ENCODE data around the gene MST1.
"Not testable (repeated sequence)": the region's sequence is repeated elsewhere in the genome, so short reads cannot be mapped to it uniquely, and the experiment has no call there.

MST1 gene

GRCh38 chr3:49699281-49699979 is 10.2 kb upstream of the MST1 start:
- Histone ChIP-seq H3K4me3 (ENCODE audit: low read depth in 1 of 2, low read length in 2 of 2) (no peak overlapping the region), H2AFZ (ENCODE audit: low read depth, low read length) (no peak overlapping the region), H3K4me1 (ENCODE audit: insufficient read depth, low read length) (no peaks in the 10 kb centered on the region), H4K20me1 (ENCODE audit: insufficient read depth, low read length) (peaks cover 7% of the 10 kb centered on the region), H3K27ac (ENCODE audit: low read length) (no peak overlapping the region), H3K9ac (ENCODE audit: low read depth, low read length) (no peak overlapping the region), H3K27me3 (ENCODE audit: insufficient read depth, low read length, poor library complexity) (no peaks in the 10 kb centered on the region), H3K79me2 (ENCODE audit: insufficient read depth, low read length) (peaks cover 1% of the 10 kb centered on the region; the same call in 1 of the 2 replicates), H3K4me2 (ENCODE audit: insufficient read depth, low read length) (no peak overlapping the region), H3K36me3 (ENCODE audit: insufficient read depth, low read length) (peaks cover 56% of the 10 kb centered on the region), H3K9me3 (ENCODE audit: insufficient read depth, low read length, severe bottlenecking) (no peaks in the 10 kb centered on the region)
- TF ChIP-seq EZH2 (IDR thresholded peaks at IDR 0.05; ENCODE audit: borderline replicate concordance, low read depth, low read length, severe bottlenecking), result no peak
- TF ChIP-seq CTCF (IDR thresholded peaks at IDR 0.05; ENCODE audit: borderline replicate concordance, extremely low read depth, low read length, poor library complexity, severe bottlenecking), result no peak
- no peak for ATAC-seq (ENCODE audit: insufficient read depth, low read depth)
- no peak for DNase-seq

GRCh38 chr3:49695350-49696015 is 6.2 kb upstream of the MST1 start:
- H3K9ac ChIP-seq (ENCODE audit: low read depth, low read length); H2AFZ ChIP-seq (ENCODE audit: low read depth, low read length); H3K4me2 ChIP-seq (ENCODE audit: insufficient read depth, low read length); H4K20me1 ChIP-seq (ENCODE audit: insufficient read depth, low read length); DNase-seq; H3K9me3 ChIP-seq (ENCODE audit: insufficient read depth, low read length, severe bottlenecking); ATAC-seq (ENCODE audit: insufficient read depth, low read depth); H3K27me3 ChIP-seq (ENCODE audit: insufficient read depth, low read length, poor library complexity); H3K4me3 ChIP-seq (ENCODE audit: low read depth in 1 of 2, low read length in 2 of 2); H3K27ac ChIP-seq (ENCODE audit: low read length): not testable (repeated sequence)
- H3K36me3 ChIP-seq (ENCODE audit: insufficient read depth, low read length), result peaks cover 27% of the 10 kb centered on the region
- H3K4me1 ChIP-seq (ENCODE audit: insufficient read depth, low read length), result peaks cover 13% of the 10 kb centered on the region
- H3K79me2 ChIP-seq (ENCODE audit: insufficient read depth, low read length), result peaks cover 15% of the 10 kb centered on the region

- not testable (repeated sequence) for H4K20me1 ChIP-seq (ENCODE audit: insufficient read depth, low read length); H3K27me3 ChIP-seq (ENCODE audit: insufficient read depth, low read length, poor library complexity); ATAC-seq (ENCODE audit: insufficient read depth, low read depth); DNase-seq; H3K27ac ChIP-seq (ENCODE audit: low read length); H3K4me2 ChIP-seq (ENCODE audit: insufficient read depth, low read length); H3K9me3 ChIP-seq (ENCODE audit: insufficient read depth, low read length, severe bottlenecking); H3K4me3 ChIP-seq (ENCODE audit: low read depth in 1 of 2, low read length in 2 of 2); H2AFZ ChIP-seq (ENCODE audit: low read depth, low read length); H3K9ac ChIP-seq (ENCODE audit: low read depth, low read length)
- Histone ChIP-seq H3K79me2 (ENCODE audit: insufficient read depth, low read length) (peaks cover 25% of the 10 kb centered on the region), H3K36me3 (ENCODE audit: insufficient read depth, low read length) (peaks cover 18% of the 10 kb centered on the region), H3K4me1 (ENCODE audit: insufficient read depth, low read length) (peaks cover 19% of the 10 kb centered on the region)
Measured at GRCh38 chr3:49694409-49695070, 5.3 kb upstream of the MST1 start.

- H3K9ac ChIP-seq (ENCODE audit: low read depth, low read length); H3K36me3 ChIP-seq (ENCODE audit: insufficient read depth, low read length); DNase-seq; H3K9me3 ChIP-seq (ENCODE audit: insufficient read depth, low read length, severe bottlenecking); H4K20me1 ChIP-seq (ENCODE audit: insufficient read depth, low read length); H3K27ac ChIP-seq (ENCODE audit: low read length); H2AFZ ChIP-seq (ENCODE audit: low read depth, low read length); H3K27me3 ChIP-seq (ENCODE audit: insufficient read depth, low read length, poor library complexity); ATAC-seq (ENCODE audit: insufficient read depth, low read depth): not testable (repeated sequence)
- Histone ChIP-seq H3K4me3 (ENCODE audit: low read depth in 1 of 2, low read length in 2 of 2) (peak overlapping the region in 1 of 2 experiments; percentile 81; a peak in 1 of 4 replicates), H3K79me2 (ENCODE audit: insufficient read depth, low read length) (peaks cover 29% of the 10 kb centered on the region), H3K4me1 (ENCODE audit: insufficient read depth, low read length) (peaks cover 28% of the 10 kb centered on the region), H3K4me2 (ENCODE audit: insufficient read depth, low read length) (peak overlapping the region; percentile 69)
Measured at GRCh38 chr3:49691481-49691880, 2.2 kb upstream of the MST1 start.

GRCh38 chr3:49690856-49691255 is 1.6 kb upstream of the MST1 start:
- H3K9me3 ChIP-seq (ENCODE audit: insufficient read depth, low read length, severe bottlenecking); H3K36me3 ChIP-seq (ENCODE audit: insufficient read depth, low read length); H2AFZ ChIP-seq (ENCODE audit: low read depth, low read length); H4K20me1 ChIP-seq (ENCODE audit: insufficient read depth, low read length); H3K27me3 ChIP-seq (ENCODE audit: insufficient read depth, low read length, poor library complexity); H3K27ac ChIP-seq (ENCODE audit: low read length); DNase-seq; ATAC-seq (ENCODE audit: insufficient read depth, low read depth): not testable (repeated sequence)
- Histone ChIP-seq H3K4me1 (ENCODE audit: insufficient read depth, low read length) (peaks cover 28% of the 10 kb centered on the region), H3K4me3 (ENCODE audit: low read depth in 1 of 2, low read length in 2 of 2) (peak overlapping the region in 1 of 2 experiments; percentile 81; a peak in 2 of 4 replicates), H3K9ac (ENCODE audit: low read depth, low read length) (peak overlapping the region; percentile 79; the same call in 1 of the 2 replicates), H3K79me2 (ENCODE audit: insufficient read depth, low read length) (peaks cover 29% of the 10 kb centered on the region), H3K4me2 (ENCODE audit: insufficient read depth, low read length) (peak overlapping the region; percentile 69)

- not testable (repeated sequence) for H4K20me1 ChIP-seq (ENCODE audit: insufficient read depth, low read length); DNase-seq; H3K9me3 ChIP-seq (ENCODE audit: insufficient read depth, low read length, severe bottlenecking); H3K36me3 ChIP-seq (ENCODE audit: insufficient read depth, low read length); H3K27me3 ChIP-seq (ENCODE audit: insufficient read depth, low read length, poor library complexity)
- peak overlapping the region; percentile 70 to 81; a peak in 3 of 4 replicates for H3K4me3 ChIP-seq (ENCODE audit: low read depth in 1 of 2, low read length in 2 of 2)
- peaks cover 28% of the 10 kb centered on the region for H3K4me1 ChIP-seq (ENCODE audit: insufficient read depth, low read length)
- H2AFZ ChIP-seq (ENCODE audit: low read depth, low read length), result peak overlapping the region; percentile 73
- ATAC-seq (ENCODE audit: insufficient read depth, low read depth), result peak; percentile 11; the same call in 1 of the 3 replicates
- peak overlapping the region; percentile 79 for H3K9ac ChIP-seq (ENCODE audit: low read depth, low read length)
- peak overlapping the region; percentile 89 for H3K27ac ChIP-seq (ENCODE audit: low read length)
- H3K79me2 ChIP-seq (ENCODE audit: insufficient read depth, low read length), result peaks cover 29% of the 10 kb centered on the region
- peak overlapping the region; percentile 69 for H3K4me2 ChIP-seq (ENCODE audit: insufficient read depth, low read length)
Measured at GRCh38 chr3:49689908-49690624, 792 bp upstream of the MST1 start.

All from DND-41 (cell line).